GM06990 (cell line): ENCODE results near the gene LBR.
A peak's percentile ranks its signal among the peaks of the same experiment; 100 is the strongest.

Experiments
- DNase-seq: peaks from one replicate; pipeline ENCODE4 v3.0.0-alpha.2; 2011; ENCODE audit not compliant: insufficient read length; ENCODE audit errors: extremely low read depth
- H3K27me3 ChIP-seq: replicated peaks from 2 replicates; pipeline ENCODE4 v1.6.0; 2011; ENCODE audit warnings: low read length; ENCODE audit not compliant: control insufficient read depth, insufficient read depth
- H3K36me3 ChIP-seq: 2 replicates; pipeline ENCODE4 v1.5.1; 2011; ENCODE audit warnings: low read length; ENCODE audit not compliant: control insufficient read depth, insufficient read depth
- H3K4me3 ChIP-seq: replicated peaks from 2 replicates; pipeline ENCODE4 v1.5.1; 2011; ENCODE audit warnings: low read depth, mild to moderate bottlenecking, control low read depth, low read length
- CTCF ChIP-seq: IDR thresholded peaks from 2 replicates; pipeline ENCODE4 v1.5.1; 2011; ENCODE audit warnings: low read length, control low read depth, mild to moderate bottlenecking, inconsistent platforms; ENCODE audit not compliant: insufficient read depth, poor library complexity, severe bottlenecking

Gene LBR

GRCh38 chr1:225427235-225428067 lies at the start of gene LBR:
Gene LBR (minus strand): TSS chr1:225428038. CDS start chr1:225424075, 3,963 bp downstream.
- Histone ChIP-seq H3K27me3 (no peaks in the 10 kb centered on the region), H3K36me3 (peaks cover 2% of the 10 kb centered on the region), H3K4me3 (peak within 1 kb of the TSS; percentile 83)
- TF ChIP-seq CTCF, result no peak
- DNase-seq, result no peak

GRCh38 chr1:225477296-225477911 lies 49.6 kb upstream of the LBR start:
- Histone ChIP-seq H3K27me3 (no peaks in the 10 kb centered on the region), H3K36me3 (no peaks in the 10 kb centered on the region), H3K4me3 (no peak overlapping the region)
- no peak for DNase-seq
- TF ChIP-seq CTCF, result no peak

GRCh38 chr1:225476538-225476988 lies 48.7 kb upstream of the LBR start:
- no peak overlapping the region for H3K4me3 ChIP-seq
- no peak for DNase-seq
- no peaks in the 10 kb centered on the region for H3K36me3 ChIP-seq
- no peak for TF ChIP-seq CTCF
- no peaks in the 10 kb centered on the region for H3K27me3 ChIP-seq

GRCh38 chr1:225476100-225476511 lies 48.3 kb upstream of the LBR start:
- no peak for TF ChIP-seq CTCF
- no peak overlapping the region for H3K4me3 ChIP-seq
- H3K27me3 ChIP-seq, result no peaks in the 10 kb centered on the region
- H3K36me3 ChIP-seq, result no peaks in the 10 kb centered on the region
- no peak for DNase-seq

- DNase-seq, result peak; percentile 77
- TF ChIP-seq CTCF, result peak; percentile 94
- Histone ChIP-seq H3K27me3 (no peaks in the 10 kb centered on the region), H3K36me3 (no peaks in the 10 kb centered on the region), H3K4me3 (no peak overlapping the region)
Measured at GRCh38 chr1:225474986-225475820, 47.4 kb upstream of the LBR start.
